ENCODE results near the gene RPTOR. TPM values are rescaled to one million over a fixed set of nuclear protein-coding genes. Genes with fewer than 3 reads are reported as not detected.

RPTOR gene
- total RNA-seq, 2 experiments from 2014 or later = 45.3 to 49.1 TPM

- Mint-ChIP-seq H3K9me3 (no peaks in the 10 kb centered on the region), H3K4me3 (no peak overlapping the region), H3K27ac (peak overlapping the region; percentile 75), H3K27me3 (no peaks in the 10 kb centered on the region), H3K4me1 (ENCODE audit: low read depth) (peaks cover 40% of the 10 kb centered on the region), H3K36me3 (ENCODE audit: low read depth) (peaks cover 31% of the 10 kb centered on the region)
- POLR2A ChIA-PET = interaction anchor here (1.1 to 1.3 kb wide), 2 partner anchors 8 to 439 kb away, joined by 3 read pairs; no protein-coding TSS in a partner anchor
- peak; percentile 50 for DNase-seq
- CTCF ChIA-PET = interaction anchor here (0.6 to 2.2 kb wide), 4 partner anchors 35 to 326 kb away, joined by 3 to 8 read pairs (median 4); no protein-coding TSS in a partner anchor
- ATAC-seq = peak; percentile 45
- intact Hi-C loops (cut with micrococcal nuclease) = no loop called here
- no peak for TF ChIP-seq CTCF (IDR thresholded peaks at IDR 0.05)
Measured at GRCh38 chr17:80901319-80901718, 356.7 kb downstream of the RPTOR start.

GRCh38 chr17:80902197-80902962 lies 357.7 kb downstream of the RPTOR start:
- H3K27me3 Mint-ChIP-seq = no peaks in the 10 kb centered on the region
- peaks cover 38% of the 10 kb centered on the region for H3K4me1 Mint-ChIP-seq (ENCODE audit: low read depth)
- peaks cover 25% of the 10 kb centered on the region for H3K36me3 Mint-ChIP-seq (ENCODE audit: low read depth)
- peak overlapping the region; percentile 75 for H3K27ac Mint-ChIP-seq
- no peak for DNase-seq
- TF ChIP-seq CTCF (IDR thresholded peaks at IDR 0.05) = no peak
- intact Hi-C loops (cut with micrococcal nuclease) = no loop called here
- ATAC-seq = no peak
- no peaks in the 10 kb centered on the region for H3K9me3 Mint-ChIP-seq
- ChIA-PET CTCF (interaction anchor here (2.2 kb wide), 1 partner anchor 37 kb away, joined by 8 read pairs; no protein-coding TSS in a partner anchor), POLR2A (no interaction called here)
- H3K4me3 Mint-ChIP-seq = no peak overlapping the region

GRCh38 chr17:80902963-80903611 lies 358.4 kb downstream of the RPTOR start:
- H3K4me1 Mint-ChIP-seq (ENCODE audit: low read depth) = peaks cover 31% of the 10 kb centered on the region
- H3K27me3 Mint-ChIP-seq = no peaks in the 10 kb centered on the region
- ATAC-seq (no peak), DNase-seq (no peak)
- no peak overlapping the region for H3K4me3 Mint-ChIP-seq
- ChIA-PET POLR2A (interaction anchor here (0.8 kb wide), 2 partner anchors 10 to 559 kb away, joined by 3 read pairs; no protein-coding TSS in a partner anchor), CTCF (no interaction called here)
- no peak overlapping the region for H3K27ac Mint-ChIP-seq
- no peaks in the 10 kb centered on the region for H3K9me3 Mint-ChIP-seq
- TF ChIP-seq CTCF (IDR thresholded peaks at IDR 0.05) = no peak
- intact Hi-C loops (cut with micrococcal nuclease) = no loop called here
- H3K36me3 Mint-ChIP-seq (ENCODE audit: low read depth) = peaks cover 21% of the 10 kb centered on the region

- H3K27ac Mint-ChIP-seq = no peak overlapping the region
- CTCF ChIA-PET = no interaction called here
- H3K36me3 Mint-ChIP-seq (ENCODE audit: low read depth) = peaks cover 20% of the 10 kb centered on the region
- no peak for TF ChIP-seq CTCF (IDR thresholded peaks at IDR 0.05)
- peaks cover 26% of the 10 kb centered on the region for H3K4me1 Mint-ChIP-seq (ENCODE audit: low read depth)
- intact Hi-C loops (cut with micrococcal nuclease) = no loop called here
- no peak for ATAC-seq
- POLR2A ChIA-PET = interaction anchor here (0.6 to 1.0 kb wide), 4 partner anchors 8 to 736 kb away, joined by 3 to 4 read pairs (median 3); no protein-coding TSS in a partner anchor
- no peaks in the 10 kb centered on the region for H3K27me3 Mint-ChIP-seq
- H3K9me3 Mint-ChIP-seq = no peaks in the 10 kb centered on the region
- no peak overlapping the region for H3K4me3 Mint-ChIP-seq
- no peak for DNase-seq
Measured at GRCh38 chr17:80904036-80904753, 359.6 kb downstream of the RPTOR start.

All from activated CD8-positive, alpha-beta T cell treated with anti-CD3 and anti-CD28 coated beads for 36 hours (primary cell).